Stimulated activated CD8-positive, alpha-beta memory T cell treated with anti-CD3 and anti-CD28 coated beads, Interleukin-12 subunit alpha, Interleukin-12 subunit beta, amount 100 ng/mL, for 1 hour (primary cell): ENCODE results near the gene NUBP1.
"Not testable (repeated sequence)": the region's sequence is repeated elsewhere in the genome, so short reads cannot be mapped to it uniquely, and the experiment has no call there.

Source experiments
- DNase-seq: peaks from one replicate; pipeline ENCODE4 v3.0.0-alpha.2; 2020; ENCODE audit warnings: low read depth

The NUBP1 gene

DNA sequence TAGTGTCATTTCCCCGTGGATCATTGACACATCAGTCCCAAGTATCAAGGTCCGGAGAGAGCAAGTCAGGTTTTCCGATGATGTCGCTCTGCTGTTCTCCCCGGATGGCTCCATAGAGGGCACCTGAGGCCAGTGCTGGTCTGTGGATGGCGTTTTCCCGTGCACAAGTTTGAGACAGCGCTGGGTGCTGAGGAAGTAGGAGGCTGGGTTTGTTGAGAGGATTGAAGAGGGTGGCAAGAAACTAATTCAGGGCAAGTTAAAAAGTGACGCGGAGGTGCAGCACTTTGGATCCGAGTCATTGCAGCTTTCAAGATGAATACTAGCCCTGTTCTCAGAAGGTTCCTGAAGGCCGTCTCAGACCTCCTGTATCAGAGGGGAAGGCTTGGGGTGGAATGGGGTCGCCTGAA lies 7.7 kb downstream of the NUBP1 start:
- no peak for DNase-seq

- no peak for DNase-seq
These were observed 9.3 kb downstream of the NUBP1 start for GRCh38 chr16:10752843-10753523.

- no peak for DNase-seq
These were observed 10.0 kb downstream of the NUBP1 start for GRCh38 chr16:10753670-10754069.

- DNase-seq, result no peak
These were observed 11.3 kb downstream of the NUBP1 start for GRCh38 chr16:10754941-10755340.

- DNase-seq, result no peak
These were observed 12.9 kb downstream of the NUBP1 start for GRCh38 chr16:10756574-10756973.

- no peak for DNase-seq
These were observed 17.2 kb downstream of the NUBP1 start for GRCh38 chr16:10760858-10761257.

DNA sequence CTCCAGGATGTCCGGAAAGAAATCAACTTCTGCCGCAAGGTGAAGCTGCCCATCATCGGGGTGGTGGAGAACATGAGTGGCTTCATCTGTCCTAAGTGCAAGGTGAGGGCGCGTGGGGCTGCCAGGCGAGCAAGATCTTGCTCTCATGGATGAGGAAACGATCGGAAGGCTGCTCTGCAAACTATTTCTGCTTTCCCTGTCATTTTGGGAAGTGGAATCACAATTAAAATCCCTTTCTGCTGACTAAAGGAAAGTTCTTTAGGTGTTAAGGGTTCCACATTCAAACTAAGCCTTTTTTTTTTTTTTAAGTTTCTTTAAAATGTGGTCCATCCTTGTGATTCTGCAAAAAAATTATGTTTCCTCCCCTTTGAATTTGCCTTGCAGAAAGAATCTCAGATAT lies 17.7 kb downstream of the NUBP1 start:
- DNase-seq, result no peak

- DNase-seq, result no peak
These were observed 18.8 kb downstream of the NUBP1 start for GRCh38 chr16:10762336-10763016.

DNA sequence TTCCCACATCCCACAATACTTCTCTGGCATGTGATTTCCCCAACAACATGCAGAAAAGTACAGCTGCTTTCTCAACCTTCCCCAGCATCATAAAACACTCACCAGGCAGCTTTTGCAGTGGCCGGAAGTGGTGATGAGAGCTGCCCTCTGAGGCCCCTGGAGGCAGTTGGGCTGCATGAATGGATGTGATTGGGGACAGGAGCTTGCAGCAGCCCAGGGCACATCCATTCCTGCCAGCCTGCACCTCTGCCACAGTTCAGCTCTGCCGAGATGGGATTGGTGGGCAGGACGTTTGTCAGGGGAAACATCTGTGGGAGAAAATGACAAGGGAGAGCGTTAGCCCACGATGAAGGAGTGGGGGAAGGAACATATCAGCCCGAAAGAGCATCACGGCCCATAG lies 19.8 kb downstream of the NUBP1 start:
- no peak for DNase-seq

DNA sequence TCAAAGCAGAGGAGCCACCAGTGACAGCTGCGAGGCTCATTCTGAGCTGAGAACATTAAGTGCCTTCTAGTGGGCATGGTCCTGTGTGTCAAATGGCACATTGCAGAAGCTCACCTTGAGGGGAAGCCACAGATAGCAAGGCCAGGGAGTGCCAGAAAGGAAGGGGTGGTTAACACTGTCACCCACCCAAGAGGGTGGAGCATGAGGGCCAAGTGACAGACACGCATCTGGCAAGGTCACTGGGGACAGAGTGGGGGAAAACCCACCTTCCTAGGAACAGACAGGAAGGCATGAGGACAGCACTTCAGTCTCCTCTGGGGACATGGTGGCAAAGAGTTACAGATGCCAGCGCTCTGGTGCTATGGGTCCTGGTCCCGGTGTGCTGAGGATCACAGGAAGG lies 22.1 kb downstream of the NUBP1 start:
- no peak for DNase-seq

DNA sequence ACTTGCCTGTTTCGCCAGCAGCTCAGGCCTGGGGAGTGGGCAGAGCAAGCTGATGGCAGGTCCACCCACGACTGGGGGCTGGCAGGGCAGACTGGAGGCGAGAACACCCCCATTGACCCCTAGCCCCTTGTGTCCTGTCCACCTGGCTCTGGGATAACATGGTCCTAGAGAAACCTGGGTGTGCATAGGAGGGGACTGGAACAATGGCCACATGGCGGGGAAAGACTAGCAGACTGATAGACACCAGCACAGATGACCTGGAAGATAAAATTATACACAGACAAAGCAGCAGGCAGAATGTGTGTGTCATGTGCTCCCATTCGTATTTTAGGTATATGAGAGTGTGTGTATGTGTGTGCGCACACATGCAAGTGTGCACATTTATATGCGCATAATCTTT lies 23.5 kb downstream of the NUBP1 start:
- DNase-seq, result no peak

GRCh38 chr16:10769381-10769780 lies 25.7 kb downstream of the NUBP1 start:
- no peak for DNase-seq

DNA sequence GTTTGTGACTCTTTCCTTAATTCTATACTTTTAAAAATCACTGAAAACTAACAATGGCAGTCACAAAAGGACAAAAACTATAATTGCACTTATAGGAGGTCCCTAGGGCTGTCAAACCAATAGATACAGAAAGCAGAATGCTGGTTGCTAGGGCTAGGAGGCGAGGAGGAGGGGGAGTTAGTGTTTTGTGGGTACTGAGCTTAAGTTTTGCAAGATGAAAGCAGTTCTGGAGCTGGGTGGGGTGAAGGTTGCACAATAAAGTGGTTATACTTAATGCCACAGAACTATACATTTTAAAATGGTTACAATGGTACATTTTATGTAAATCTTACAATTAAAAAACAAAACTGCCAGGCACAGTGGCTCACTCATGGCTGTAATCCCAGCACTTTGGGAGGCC lies 27.3 kb downstream of the NUBP1 start:
- no peak for DNase-seq

- no peak for DNase-seq
These were observed 32.6 kb downstream of the NUBP1 start for GRCh38 chr16:10776280-10776679.

GRCh38 chr16:10776923-10777322 lies 33.3 kb downstream of the NUBP1 start:
- DNase-seq, result not testable (repeated sequence)

GRCh38 chr16:10777356-10777755 lies 33.7 kb downstream of the NUBP1 start:
- no peak for DNase-seq

GRCh38 chr16:10779908-10780307 lies 36.3 kb downstream of the NUBP1 start:
- DNase-seq, result not testable (repeated sequence)

DNA sequence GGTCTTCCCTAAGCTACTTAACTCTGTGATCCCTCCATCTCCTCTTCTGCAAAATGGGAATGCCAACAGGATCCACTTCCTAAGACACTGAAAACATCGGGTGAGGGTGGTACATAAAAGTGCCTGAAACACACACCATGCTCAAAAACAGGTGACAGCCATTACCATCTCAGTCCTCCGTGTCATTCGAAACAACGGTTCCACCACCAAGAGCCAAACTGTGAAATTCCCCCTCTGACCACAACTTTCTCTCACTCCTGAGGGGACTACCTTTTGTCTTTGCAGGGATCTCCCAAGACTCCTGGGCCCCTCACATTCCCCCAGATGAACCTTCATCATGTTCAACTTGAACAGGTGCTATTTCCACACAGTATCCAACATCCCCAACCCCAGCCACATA lies 37.0 kb downstream of the NUBP1 start:
- DNase-seq, result no peak

DNA sequence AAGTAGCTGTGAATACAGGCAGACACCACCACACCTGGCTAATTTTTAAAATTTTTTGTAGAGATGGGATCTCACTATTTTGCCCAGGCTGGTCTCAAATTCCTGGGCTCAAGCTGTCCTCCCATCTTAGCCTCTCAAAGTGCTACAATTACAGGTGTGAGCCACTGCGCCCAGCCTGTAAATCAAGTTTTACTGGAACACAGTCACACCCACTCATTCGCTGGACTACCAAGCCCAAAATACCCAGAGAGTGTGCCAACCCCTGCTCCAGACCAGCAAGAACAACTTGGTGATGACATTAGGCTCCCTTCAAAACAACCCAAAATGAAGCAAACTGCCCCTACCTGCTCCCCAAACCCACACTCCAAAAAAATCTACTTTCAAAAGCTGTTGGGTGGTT lies 39.0 kb downstream of the NUBP1 start:
- DNase-seq, result no peak

DNA sequence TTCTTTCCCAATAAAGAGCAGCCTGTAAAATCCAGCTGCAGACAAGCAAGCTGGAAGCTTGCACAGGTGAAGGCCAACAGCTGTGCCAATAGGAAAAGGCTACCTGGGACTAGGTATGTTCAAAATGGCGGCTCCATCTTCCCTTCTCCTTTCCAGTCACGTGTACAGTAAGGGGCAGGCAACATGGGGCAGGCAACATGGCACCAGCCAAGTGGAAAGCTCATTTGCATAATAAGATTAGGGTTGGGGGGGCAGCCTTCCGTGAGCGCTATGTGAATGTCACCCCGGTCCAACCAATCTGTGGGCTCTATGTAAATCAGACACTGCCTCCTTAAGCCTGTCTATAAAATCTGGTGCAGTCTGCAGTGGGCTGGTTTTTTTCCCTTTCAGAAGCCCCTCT lies 43.7 kb downstream of the NUBP1 start:
- no peak for DNase-seq

GRCh38 chr16:10788630-10789029 lies 45.0 kb downstream of the NUBP1 start:
- DNase-seq, result not testable (repeated sequence)

DNA sequence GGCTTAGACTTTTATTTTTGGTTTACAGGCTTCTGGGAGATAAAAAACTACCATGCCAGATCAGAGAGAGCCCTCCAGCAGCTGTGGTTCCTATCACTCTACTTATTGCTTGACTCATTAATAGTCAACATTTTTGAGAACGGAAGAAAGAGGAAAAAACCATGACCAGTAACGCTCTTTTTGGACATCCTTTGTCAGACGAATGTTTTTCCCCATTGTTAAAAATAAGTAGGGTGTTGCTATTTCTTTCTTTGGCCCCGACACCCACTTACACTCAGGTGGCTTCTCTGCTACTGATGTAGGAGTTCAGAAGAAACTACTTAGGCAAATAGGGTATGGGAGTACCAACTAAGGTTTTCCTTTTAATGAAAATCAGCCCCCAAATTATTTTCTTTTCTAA lies 47.4 kb downstream of the NUBP1 start:
- DNase-seq, result no peak

DNA sequence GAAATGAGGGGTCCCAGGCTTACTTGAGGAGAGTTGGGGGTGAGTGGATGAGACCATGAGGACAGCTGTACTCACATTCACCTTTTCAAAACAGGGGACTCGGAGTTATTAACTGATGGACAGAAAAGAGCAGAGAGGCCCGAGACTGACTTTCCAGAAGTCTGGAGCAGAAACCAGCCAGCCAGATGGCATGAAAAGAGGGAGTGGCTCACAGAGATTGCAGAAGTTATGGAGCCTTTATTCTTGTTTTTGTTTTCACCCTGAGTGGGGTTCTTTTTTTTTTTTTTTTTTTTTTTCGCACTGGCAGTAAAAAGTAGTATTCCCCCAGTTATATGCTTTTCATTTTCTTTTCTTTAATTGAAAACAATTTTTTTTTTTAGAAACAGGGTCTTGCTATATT lies 56.1 kb downstream of the NUBP1 start:
- DNase-seq, result no peak

DNA sequence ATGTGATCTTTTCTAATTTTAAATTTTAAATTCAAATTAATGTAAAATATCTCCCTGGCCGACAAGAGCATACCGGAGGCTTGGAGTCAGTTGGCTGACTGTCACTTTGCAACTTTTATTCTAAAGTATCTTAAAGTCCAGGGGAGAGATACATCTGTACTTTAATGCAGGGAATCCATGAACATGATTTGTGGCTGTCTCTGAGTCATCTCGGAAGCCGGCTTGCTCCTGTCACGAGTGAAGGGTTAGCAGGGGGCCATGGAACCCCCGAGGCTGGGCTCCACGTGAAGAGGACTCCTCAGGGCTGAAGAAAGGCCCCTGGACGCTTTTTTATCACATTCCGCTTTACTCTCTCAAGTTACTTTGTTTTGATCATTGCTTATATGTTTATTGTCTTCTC lies 61.7 kb downstream of the NUBP1 start:
- no peak for DNase-seq
